Activated CD8-positive, alpha-beta memory T cell treated with anti-CD3 and anti-CD28 coated beads for 36 hours (primary cell): Measurements from ENCODE around the gene NOXA1. TPM values are rescaled to one million over a fixed set of nuclear protein-coding genes. Genes with fewer than 3 reads are reported as not detected.

ENCODE experiments used
- CTCF ChIA-PET: fragments of 350-600 bp; sonication (Branson Sonifier 250); formaldehyde crosslinking; loops from one replicate; lab custom pipeline; 2021; ENCODE audit warnings: antibody characterized with exemption; lab: Charles Lee
- POLR2A ChIA-PET: fragments of 350-600 bp; sonication (Branson Sonifier 250); formaldehyde crosslinking; loops from one replicate; lab custom pipeline; 2021; ENCODE audit warnings: antibody characterized with exemption; lab: Charles Lee
- total RNA-seq, 2 experiments: library from RNA; stranded (reverse); gene quantifications; one replicate each; pipeline ENCODE4 v1.2.3, GENCODE V29; 2021

Gene NOXA1
- total RNA-seq, 2 experiments from 2014 or later: 0.40 to 0.67 TPM

DNA sequence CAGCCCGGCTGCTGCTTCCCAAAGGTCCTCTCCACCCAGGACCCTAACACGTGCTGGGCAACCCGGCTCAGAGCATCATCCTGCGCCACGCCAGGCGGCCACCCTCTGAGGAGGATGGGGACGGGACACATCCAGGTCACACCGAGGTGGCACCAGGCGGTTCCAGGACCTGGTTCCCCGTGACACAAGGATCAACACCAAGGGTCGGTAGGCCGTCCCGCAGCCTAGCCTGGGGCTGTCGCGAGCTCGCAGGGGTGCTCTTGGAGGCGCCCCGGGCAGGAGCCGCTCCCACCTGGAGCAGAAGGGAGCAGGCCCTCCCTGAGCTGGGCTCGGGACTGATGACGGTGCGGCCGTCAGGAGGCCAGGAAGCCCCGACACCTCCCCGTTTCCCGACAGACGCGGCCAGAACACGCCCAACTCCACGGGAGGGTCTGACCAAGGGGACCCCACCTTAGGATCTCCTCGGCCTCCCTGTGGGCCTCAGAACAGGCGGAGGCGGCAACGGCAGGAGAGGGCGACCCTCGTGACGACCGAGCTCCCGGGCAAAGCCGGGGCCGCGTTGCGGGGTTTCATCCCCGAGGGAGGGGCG, 6.5 kb upstream of the NOXA1 start:
- POLR2A ChIA-PET: no interaction called here
- CTCF ChIA-PET: interaction anchor here (0.6 kb wide), 1 partner anchor 289 kb away, joined by 3 read pairs; no protein-coding TSS in a partner anchor

DNA sequence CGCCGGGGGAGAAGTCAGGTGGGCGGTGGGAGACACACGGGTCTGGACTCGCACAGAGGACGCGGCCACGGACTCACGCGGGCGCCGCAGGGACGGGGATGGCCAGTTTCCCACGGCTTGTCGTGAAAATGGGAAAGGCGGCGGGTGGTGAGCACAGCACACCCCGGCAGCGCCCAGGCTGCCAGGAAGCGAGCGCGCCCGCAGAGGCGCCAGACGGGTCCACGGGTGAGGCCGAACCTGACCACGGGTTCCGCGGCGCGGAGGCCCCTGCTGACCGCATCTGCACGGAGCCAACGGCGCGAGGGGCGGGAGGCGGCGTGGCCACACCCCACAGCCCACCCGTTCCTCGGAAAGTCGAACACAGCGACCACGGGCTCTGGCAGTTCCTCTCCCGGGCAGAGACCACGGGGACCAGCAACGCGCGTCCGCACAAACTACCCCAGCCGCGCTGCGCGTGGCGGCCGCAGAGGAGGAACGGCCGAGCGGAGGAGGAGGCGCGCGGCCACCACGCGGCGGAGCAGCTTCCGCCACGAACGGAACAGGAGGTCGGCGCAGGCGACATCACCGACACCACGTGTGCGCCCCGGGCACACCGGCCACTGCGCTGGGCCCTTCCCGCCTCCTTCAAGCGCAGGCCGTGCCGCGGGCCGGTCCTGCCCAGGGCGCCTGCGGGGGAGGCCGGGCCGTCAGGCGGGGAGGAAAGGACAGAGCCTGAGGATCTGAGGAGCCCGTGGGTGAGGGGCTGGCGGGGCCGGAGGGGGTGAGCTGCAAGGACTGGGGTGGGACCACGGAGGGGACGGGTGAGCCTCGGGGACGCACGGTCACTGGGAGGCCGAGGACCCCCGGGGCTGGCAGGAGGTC, 5.8 kb upstream of the NOXA1 start:
- ChIA-PET POLR2A (no interaction called here), CTCF (interaction anchor here (0.6 kb wide), 1 partner anchor 290 kb away, joined by 3 read pairs; no protein-coding TSS in a partner anchor)

DNA sequence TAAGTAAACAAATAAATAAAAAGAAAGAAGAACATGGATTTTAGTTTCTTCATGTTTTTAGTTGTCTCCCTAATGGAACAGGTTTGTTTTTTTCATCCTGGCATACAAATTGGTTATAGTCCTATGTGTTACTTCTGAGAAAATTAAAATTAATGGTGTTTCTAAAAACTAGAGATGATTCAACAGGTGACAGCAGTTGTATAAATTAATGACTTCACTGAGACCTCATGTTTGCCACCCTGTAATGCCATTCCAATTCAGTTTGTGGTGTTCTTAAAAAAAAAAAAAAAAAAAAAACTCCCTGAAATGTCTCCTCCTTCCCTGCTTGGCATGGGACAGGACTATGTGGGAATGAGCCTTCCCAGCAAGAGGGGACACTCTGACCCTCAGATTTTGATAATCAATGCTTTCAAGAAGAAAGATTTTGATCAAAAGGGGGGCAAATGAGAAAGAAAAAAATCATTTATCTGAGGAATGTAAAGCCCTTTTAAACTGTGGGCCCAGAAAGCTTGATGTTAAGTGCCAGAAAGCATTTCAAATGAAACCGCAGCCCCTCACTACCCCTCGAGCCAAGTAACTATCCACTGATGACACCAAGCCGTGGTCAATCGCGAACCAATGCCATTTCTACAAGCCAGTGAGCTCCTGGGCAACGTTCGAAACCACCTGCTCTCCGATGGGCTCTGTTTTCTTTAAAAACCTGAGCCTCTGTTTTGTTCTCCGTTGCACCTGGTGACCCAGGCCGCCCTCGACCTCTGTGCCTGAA, 1.2 kb upstream of the NOXA1 start:
- POLR2A ChIA-PET: interaction anchor here (1.5 kb wide), 1 partner anchor 37 kb away, joined by 7 read pairs; the partner anchor contains the start of gene NSMF
- CTCF ChIA-PET: interaction anchor here (0.6 to 3.2 kb wide), 9 partner anchors 11 to 353 kb away, joined by 3 to 25 read pairs (median 4); partner anchors contain the start of gene ENTPD8

DNA sequence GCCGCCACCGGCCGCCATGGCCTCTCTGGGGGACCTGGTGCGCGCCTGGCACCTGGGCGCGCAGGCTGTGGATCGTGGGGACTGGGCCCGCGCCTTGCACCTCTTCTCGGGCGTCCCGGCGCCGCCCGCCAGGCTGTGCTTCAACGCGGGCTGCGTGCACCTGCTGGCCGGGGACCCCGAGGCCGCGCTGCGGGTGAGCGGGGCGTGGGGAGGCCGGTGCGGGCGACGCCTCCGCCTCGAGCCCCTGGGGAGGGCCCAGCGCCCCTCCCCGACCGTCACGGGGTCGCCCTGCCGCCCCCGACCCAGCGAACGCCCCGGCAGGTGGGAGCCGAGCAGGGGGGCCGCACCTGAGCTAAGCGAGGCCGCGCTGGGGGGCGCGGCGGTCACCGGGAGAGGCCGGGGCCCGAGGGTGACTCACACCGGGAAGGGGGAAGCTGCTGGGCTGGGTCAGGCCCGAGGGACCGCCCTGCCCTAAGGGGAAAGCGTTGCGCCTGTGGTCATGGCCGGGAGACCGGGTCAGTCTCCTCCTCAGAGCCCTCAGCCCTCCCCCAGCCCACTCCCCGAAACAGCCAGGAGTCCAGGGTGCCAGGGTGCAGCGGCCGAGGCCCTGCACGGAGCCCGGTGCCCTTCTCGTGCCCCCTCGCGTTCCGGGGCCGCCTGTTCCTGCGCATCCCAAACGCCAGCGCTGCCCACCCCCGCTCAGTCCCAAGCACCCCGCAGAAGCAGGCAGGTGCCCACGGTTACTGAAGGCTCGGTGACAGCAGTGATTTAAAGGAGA, 510 bp downstream of the NOXA1 start:
- POLR2A ChIA-PET: interaction anchor here (1.0 to 1.5 kb wide), 3 partner anchors 18 to 38 kb away, joined by 3 to 7 read pairs (median 3); partner anchors contain the start of genes ENTPD8 and NSMF
- CTCF ChIA-PET: interaction anchor here (0.6 to 3.2 kb wide), 16 partner anchors 9 to 355 kb away, joined by 3 to 25 read pairs (median 4); partner anchors contain the start of genes ENTPD8 and NRARP

DNA sequence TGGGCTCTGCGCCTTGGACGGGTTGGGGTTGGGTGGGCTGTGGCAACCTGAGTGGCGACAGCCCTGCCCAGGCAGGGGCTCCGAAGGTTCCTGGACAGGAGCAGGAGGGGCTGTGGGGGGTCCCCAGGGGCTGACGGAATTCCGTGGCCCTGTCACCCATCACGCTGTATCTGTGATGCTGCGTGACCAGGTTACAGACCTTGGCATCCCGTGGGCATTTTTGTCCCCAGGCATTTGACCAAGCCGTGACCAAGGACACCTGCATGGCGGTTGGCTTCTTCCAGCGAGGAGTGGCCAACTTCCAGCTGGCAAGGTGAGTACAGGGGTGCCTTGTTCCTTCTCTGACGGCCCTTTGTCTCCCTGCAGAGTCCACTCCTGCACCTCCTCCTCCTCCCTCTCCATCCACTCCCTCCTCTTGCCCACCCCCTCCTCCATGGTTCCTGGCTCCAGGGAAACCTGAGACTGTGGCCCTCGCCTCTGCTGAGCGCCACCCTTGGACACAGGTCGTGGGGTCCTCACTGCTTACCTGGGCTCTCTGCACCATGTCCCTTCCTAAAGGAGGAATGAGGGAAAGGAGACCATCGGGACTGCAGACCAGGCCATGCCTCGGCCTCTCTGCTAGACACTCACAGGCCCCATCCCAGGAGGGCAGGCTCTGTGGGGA, 3.0 kb downstream of the NOXA1 start:
- CTCF ChIA-PET: no interaction called here
- POLR2A ChIA-PET: no interaction called here

DNA sequence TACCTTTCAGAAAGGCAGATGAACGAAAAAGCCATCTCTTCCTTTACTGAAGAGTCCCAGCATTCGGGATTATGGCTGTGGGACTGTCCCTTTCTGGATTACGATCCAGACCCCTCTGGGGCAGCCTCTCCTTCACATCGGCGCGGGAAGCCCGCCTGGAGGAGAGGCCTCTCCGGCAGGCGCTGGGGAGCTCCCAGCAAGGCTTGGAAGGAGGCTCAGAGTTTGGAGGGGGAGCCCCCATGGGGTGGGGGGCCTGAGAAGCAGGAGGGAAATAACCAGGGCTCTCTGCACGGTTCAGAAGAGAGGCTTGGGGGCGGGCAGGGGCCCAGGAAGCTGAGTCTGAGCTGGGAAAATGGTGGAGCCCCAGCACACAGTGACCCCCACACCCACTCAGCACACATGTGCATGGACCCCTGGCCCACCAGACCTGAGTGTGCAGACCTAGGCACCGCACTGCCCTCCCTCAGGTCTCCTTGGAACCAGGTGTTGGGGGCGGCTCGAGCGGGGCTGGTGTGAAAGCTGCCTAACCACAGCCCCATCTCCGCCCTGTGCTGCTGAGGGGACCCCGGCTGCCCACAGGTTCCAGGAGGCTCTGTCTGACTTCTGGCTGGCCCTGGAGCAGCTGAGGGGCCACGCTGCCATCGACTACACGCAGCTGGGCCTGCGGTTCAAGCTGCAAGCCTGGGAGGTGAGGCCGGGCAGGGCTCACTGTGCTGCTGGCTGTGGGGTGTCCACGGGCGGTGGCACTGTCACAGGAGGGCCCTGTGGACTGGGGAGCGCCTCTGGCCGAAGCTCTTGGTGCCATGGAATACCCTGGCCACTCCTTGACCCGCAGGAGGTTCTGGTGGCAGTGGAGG, 4.5 kb downstream of the NOXA1 start:
- POLR2A ChIA-PET: no interaction called here
- CTCF ChIA-PET: interaction anchor here (1.6 kb wide), 1 partner anchor 17 kb away, joined by 6 read pairs; no protein-coding TSS in a partner anchor

DNA sequence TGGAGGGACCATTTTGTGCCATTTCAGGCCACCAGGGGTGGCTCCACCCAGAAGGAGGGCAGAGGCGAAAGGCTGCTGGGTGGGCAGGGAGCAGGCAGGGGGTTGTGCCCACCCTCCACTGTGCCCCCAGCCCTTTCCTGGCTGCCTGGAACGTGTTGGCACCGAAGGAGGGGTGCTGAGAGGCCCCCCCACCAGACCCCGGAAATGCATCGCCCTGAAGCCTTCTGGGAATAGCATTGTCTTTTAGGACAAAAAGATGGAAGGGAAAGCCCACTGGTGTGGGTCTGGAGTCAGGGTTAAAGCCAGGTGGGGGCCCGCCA, 5.1 kb downstream of the NOXA1 start:
- ChIA-PET POLR2A (no interaction called here), CTCF (interaction anchor here (1.6 kb wide), 1 partner anchor 17 kb away, joined by 6 read pairs; no protein-coding TSS in a partner anchor)

DNA sequence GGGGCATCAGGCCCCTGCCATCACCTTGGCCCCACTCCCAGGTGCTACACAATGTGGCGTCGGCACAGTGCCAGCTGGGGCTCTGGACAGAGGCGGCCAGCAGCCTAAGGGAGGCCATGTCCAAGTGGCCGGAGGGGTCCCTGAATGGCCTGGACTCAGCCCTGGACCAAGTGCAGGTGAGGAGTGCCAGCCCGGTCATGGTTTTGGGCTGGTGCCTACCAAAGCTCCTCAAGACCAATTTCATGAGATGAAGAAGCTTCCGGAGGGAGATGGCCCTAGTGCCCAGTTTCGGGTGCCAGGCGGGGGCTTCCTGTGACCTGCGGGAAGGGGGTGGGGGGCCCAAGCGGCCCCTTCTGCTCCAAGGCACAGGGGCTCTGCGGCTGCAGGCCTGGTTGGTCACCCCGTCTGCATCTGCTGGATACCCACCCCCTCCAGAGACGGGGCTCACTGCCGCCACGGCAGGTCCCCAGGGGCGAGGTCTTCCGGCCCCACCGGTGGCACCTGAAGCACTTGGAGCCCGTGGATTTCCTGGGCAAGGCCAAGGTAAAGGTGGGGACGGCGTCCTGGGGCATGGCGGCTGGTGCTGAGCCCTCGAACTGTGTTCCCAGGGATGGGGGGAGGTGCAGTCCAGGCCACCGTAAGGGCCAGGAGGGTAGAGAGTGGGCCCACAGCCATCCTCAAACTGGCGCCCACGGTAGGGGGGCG, 5.8 kb downstream of the NOXA1 start:
- POLR2A ChIA-PET: no interaction called here
- CTCF ChIA-PET: no interaction called here

DNA sequence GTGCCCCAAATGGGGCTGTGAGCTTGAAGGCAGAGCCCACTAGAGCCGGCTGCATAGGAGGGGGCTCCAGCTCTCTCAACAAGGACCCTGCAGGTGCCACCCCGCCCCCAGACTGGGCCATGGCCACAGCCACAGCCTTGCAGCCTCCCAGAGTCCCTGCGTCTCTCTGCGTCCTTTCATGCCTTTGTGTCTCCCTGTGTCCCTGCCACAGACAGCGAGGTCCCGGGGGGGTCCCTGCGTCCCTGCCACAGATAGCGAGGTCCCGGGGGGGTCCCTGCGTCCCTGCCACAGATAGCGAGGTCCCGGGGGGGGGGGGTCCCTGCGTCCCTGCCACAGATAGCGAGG, 6.3 kb downstream of the NOXA1 start:
- ChIA-PET POLR2A (no interaction called here), CTCF (no interaction called here)

DNA sequence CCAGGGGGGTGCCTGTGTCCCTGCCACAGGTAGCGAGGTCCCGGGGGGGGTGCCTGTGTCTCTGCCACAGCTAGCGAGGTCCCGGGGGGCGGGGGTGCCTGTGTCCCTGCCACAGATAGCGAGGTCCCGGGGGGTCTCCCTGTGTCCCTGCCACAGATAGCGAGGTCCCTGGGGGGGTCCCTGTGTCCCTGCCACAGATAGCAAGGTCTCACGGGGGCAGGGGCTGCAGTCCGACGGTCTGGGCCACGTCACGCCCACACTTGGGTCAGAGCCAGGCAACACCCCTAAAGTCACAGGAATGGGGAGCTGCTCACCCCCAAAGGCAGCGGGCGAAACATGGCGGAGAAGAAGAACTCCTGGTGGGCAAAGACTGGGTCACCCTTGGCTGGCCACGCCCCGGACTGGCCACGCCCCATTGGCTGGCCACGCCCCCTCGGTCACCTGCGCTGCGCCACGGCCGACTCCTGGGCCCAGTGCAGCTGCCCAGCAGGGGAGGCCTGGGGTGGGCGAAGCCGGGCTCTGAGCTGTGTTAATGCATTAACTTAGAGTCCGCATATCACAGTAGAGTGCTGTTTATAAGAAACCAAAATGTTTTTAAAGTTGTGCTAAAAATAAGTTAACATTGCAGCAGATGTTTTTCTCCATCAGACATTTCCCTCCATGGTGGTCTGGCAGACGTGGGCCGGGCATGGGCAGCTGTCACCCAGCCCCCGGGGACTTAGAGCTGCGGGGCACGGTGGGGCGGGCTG, 7.0 kb downstream of the NOXA1 start:
- ChIA-PET POLR2A (no interaction called here), CTCF (interaction anchor here (0.6 to 1.2 kb wide), 2 partner anchors 14 to 137 kb away, joined by 4 to 5 read pairs; no protein-coding TSS in a partner anchor)

DNA sequence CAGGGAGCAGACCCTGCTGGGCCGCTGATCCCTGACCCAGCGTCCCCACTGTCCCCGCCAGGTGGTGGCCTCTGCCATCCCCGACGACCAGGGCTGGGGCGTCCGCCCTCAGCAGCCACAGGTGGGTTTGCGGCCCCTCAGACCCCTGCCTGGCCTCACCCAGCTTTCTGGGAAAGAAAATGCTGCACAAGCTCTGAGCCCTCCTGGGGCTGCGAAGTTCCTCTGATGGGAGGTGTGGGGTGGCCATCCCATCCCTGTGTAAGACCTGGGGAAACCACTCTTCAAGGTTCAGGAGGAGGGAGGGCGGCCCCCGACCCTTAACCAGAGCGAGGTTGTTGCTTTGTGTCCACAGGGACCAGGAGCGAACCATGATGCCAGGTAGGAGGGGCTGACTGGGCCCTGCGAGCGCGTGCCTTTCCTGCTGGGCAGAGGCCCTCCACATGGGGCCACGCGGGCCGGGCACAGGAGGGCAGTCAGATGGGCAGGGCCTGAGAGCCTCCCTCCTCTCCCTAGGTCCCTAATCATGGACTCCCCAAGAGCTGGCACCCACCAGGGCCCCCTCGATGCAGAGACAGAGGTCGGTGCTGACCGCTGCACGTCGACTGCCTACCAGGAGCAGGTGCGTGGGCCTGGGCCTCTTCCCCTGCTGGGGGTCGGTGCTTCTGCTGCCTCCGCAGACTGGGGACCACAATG, 7.7 kb downstream of the NOXA1 start:
- POLR2A ChIA-PET: no interaction called here
- CTCF ChIA-PET: interaction anchor here (1.2 kb wide), 1 partner anchor 14 kb away, joined by 5 read pairs; no protein-coding TSS in a partner anchor

DNA sequence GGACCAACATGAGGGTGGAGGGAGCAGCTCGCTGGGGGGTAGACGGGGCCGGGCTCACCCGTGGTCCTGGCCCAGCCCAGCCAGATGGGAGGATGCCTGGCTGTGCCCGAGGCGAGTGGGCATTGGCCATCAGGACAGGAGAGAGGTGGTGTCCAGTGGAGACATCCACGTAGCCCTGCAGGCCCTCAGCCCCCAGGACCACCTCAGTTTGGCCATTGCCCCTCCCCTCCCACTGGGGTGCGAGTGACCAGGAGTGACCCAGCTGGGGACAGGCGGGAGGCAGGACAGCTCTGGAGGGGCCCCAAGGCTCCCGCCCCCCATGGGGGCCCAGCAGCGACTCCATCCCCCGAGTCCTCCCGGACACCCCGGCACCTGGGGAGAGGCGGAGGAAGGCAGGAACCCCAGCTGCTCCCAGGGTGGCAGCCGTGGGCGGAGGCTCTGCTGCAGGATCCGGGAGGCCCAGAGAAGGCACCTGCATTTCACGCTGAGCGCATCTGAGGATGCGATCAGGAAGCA, 8.3 kb downstream of the NOXA1 start:
- CTCF ChIA-PET: interaction anchor here (0.6 to 1.2 kb wide), 2 partner anchors 12 to 13 kb away, joined by 3 to 5 read pairs; no protein-coding TSS in a partner anchor
- POLR2A ChIA-PET: no interaction called here

DNA sequence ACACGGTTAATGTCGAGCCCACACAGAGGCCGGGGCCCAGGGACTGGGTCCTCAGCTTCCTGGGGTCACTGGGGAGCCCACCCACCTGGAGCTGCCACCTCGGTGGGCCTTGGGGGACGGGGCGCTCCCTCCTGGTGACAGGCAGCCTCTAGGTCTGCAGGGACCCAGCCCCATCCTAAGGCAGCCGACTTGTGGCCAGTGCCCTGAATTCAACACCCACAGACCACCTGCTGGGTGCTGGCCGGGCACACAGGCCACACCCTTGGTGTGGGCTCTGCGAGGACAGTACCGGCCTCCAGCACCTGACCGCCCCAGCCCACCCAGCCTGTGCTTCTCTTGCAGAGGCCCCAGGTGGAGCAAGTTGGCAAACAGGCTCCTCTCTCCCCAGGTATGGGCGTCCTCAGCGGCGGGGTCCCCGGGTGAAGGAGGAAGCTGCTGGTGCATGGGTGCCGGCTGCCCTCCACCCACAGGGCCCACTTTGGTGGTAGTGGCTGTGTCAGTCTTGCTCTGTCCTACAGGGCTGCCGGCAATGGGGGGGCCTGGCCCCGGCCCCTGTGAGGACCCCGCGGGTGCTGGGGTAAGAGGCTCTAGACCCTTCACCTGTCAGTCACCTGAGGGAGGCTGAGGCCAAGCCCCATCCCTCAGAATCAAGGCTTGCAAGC, 9.6 kb downstream of the NOXA1 start:
- ChIA-PET CTCF (interaction anchor here (0.6 to 1.1 kb wide), 2 partner anchors 9 to 10 kb away, joined by 3 to 4 read pairs; partner anchors contain the start of genes EXD3 and NOXA1), POLR2A (no interaction called here)

DNA sequence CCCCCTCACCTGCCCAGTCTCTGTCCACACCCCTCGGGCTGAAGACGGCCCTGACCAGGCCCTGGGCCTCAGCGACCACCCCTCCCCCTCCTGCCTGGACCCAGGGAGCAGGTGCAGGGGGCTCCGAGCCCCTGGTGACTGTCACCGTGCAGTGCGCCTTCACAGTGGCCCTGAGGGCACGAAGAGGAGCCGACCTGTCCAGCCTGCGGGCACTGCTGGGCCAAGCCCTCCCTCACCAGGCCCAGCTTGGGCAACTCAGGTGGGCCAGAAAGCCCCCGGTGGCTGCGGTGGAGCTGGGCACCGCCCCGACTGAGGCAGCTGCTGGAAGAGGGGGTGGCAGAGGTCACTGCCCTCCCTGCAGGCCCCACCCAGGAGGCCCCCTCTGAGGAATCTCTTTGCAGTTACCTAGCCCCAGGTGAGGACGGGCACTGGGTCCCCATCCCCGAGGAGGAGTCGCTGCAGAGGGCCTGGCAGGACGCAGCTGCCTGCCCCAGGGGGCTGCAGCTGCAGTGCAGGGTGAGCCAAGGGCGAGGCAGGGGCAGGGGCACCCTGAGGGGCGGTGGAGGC, 10.2 kb downstream of the NOXA1 start:
- POLR2A ChIA-PET: no interaction called here
- CTCF ChIA-PET: interaction anchor here (1.1 kb wide), 1 partner anchor 10 kb away, joined by 4 read pairs; the partner anchor contains the start of genes EXD3 and NOXA1
